GM12878 (cell line): ENCODE measurements around the gene RRAGD. TPM values are rescaled to one million over a fixed set of nuclear protein-coding genes. Genes with fewer than 3 reads are reported as not detected.

ENCODE experiments used
- ATAC-seq: fragments of 200-7000 bp; cut with Tn5 transposase; 3 replicates; pipeline ENCODE4 v1.9.1; 2020; ENCODE audit warnings: mild to moderate bottlenecking, moderate library complexity
- BruUV-seq: library from RNA; stranded (reverse); fragments of 400-500 nt; replicated peaks from 2 replicates; lab custom pipeline; 2021; lab: Mats Ljungman, UMichigan
- CTCF ChIA-PET: fragments of 300-600 bp; sonication (Branson Sonifier 250); formaldehyde crosslinking; extraction: SDS; loops from one replicate; lab custom pipeline; 2021; ENCODE audit warnings: inconsistent platforms; lab: Yijun Ruan, JAX
- POLR2A ChIA-PET: fragments of 350-600 bp; formaldehyde crosslinking; extraction: SDS; loops from one replicate; lab custom pipeline; 2021; ENCODE audit warnings: inconsistent platforms; lab: Charles Lee
- RAD21 ChIA-PET: fragments of 300-600 bp; sonication (Branson Sonifier 250); formaldehyde crosslinking; loops from one replicate; lab custom pipeline; 2023; ENCODE audit warnings: antibody characterized with exemption; ENCODE audit not compliant: unreplicated experiment; lab: Charles Lee
- SMC1A ChIA-PET: fragments of 300-600 bp; sonication (Branson Sonifier 250); formaldehyde crosslinking; loops from one replicate; lab custom pipeline; 2023; ENCODE audit not compliant: unreplicated experiment, uncharacterized antibody; lab: Charles Lee
- DNase-seq: peaks from one replicate; pipeline ENCODE4 v3.0.0-alpha.2; 2011; ENCODE audit warnings: low read depth, low spot score
- FAIRE-seq: peaks from 3 replicates; lab custom pipeline; 2011; peaks lifted over from hg19 to GRCh38; lab: Jason Lieb, UNC
- H2AFZ ChIP-seq: 2 replicates; pipeline ENCODE4 v1.6.0; 2011; ENCODE audit warnings: low read depth, low read length, control low read depth; ENCODE audit not compliant: control insufficient read depth
- H3K27ac ChIP-seq: 2 replicates; pipeline ENCODE4 v1.5.1; 2011; ENCODE audit warnings: control low read depth; ENCODE audit not compliant: control insufficient read depth, insufficient read depth
- H3K27me3 ChIP-seq, 2 experiments: replicated peaks in 1 of 2; 2 replicates each; pipeline versions ENCODE4 v1.6.0 to v1.6.1; 2011; ENCODE audit warnings: low read length in 1 of 2; ENCODE audit not compliant: control insufficient read depth in 2 of 2, insufficient read depth in 2 of 2
- H3K36me3 ChIP-seq, 2 experiments: 2 replicates each; pipeline ENCODE4 v1.5.1; 2011; ENCODE audit warnings: low read length in 1 of 2; ENCODE audit not compliant: control insufficient read depth in 2 of 2, insufficient read depth in 2 of 2
- H3K4me1 ChIP-seq: 2 replicates; pipeline ENCODE4 v1.6.1; 2011; ENCODE audit warnings: mild to moderate bottlenecking, low read length, moderate library complexity, mixed read lengths; ENCODE audit not compliant: control insufficient read depth, insufficient read depth
- H3K4me2 ChIP-seq: 2 replicates; pipeline ENCODE4 v1.6.0; 2011; ENCODE audit warnings: control low read depth; ENCODE audit not compliant: control insufficient read depth, insufficient read depth
- H3K4me3 ChIP-seq: fragments of 200-600 bp; sonication (generic); 2 replicates; pipeline ENCODE4 v1.5.1; 2016
- H3K79me2 ChIP-seq: 2 replicates; pipeline ENCODE4 v1.6.0; 2011; ENCODE audit warnings: low read length; ENCODE audit not compliant: control insufficient read depth, insufficient read depth
- H3K9ac ChIP-seq: 2 replicates; pipeline ENCODE4 v1.8.0; 2011; ENCODE audit warnings: low read length, control low read depth, mixed read lengths; ENCODE audit not compliant: control insufficient read depth, insufficient read depth
- H3K9me3 ChIP-seq: replicated peaks from 3 replicates; pipeline ENCODE4 v1.5.1; 2011; ENCODE audit warnings: mild to moderate bottlenecking, low read length; ENCODE audit not compliant: control insufficient read depth, insufficient read depth
- H4K20me1 ChIP-seq: 2 replicates; pipeline ENCODE4 v1.6.0; 2011; ENCODE audit not compliant: control insufficient read depth, insufficient read depth
- BRCA1 ChIP-seq: IDR thresholded peaks from 2 replicates; pipeline ENCODE4 v1.6.1; 2011; ENCODE audit warnings: low read depth, low read length, improper control_type of control experiment
- CBX5 ChIP-seq: sonication (generic); IDR thresholded peaks from 2 replicates; pipeline ENCODE4 v1.6.1; 2016; ENCODE audit warnings: low read depth, moderate library complexity, mild to moderate bottlenecking, inconsistent platforms
- GABPA ChIP-seq: IDR thresholded peaks from 2 replicates; pipeline ENCODE4 v1.6.1; 2014; ENCODE audit warnings: antibody characterized with exemption, low read depth, mild to moderate bottlenecking, inconsistent platforms
- IRF3 ChIP-seq: fragments of 450-650 bp; IDR thresholded peaks from 2 replicates; pipeline ENCODE4 v1.6.1; 2014; ENCODE audit warnings: mild to moderate bottlenecking
- JUNB ChIP-seq: IDR thresholded peaks from 2 replicates; pipeline ENCODE4 v1.6.1; 2016; ENCODE audit warnings: antibody characterized with exemption, mild to moderate bottlenecking
- KDM1A ChIP-seq: fragments of 200-600 bp; sonication (generic); IDR thresholded peaks from 2 replicates; pipeline ENCODE4 v1.6.1; 2016; ENCODE audit warnings: borderline replicate concordance
- MLLT1 ChIP-seq: fragments of 450-650 bp; IDR thresholded peaks from 2 replicates; pipeline ENCODE4 v1.6.1; 2016; ENCODE audit warnings: mild to moderate bottlenecking
- NKRF ChIP-seq: fragments of 450-650 bp; conservative IDR thresholded peaks from 2 replicates; pipeline ENCODE4 v1.6.1; 2017; ENCODE audit warnings: mild to moderate bottlenecking, moderate library complexity
- NR2C1 ChIP-seq: fragments of 450-650 bp; IDR thresholded peaks from 2 replicates; pipeline ENCODE4 v1.6.1; 2017; ENCODE audit warnings: antibody characterized with exemption, mild to moderate bottlenecking, moderate library complexity
- PML ChIP-seq: IDR thresholded peaks from 2 replicates; pipeline ENCODE4 v1.6.1; 2012; ENCODE audit warnings: low read length, inconsistent platforms
- POLR2AphosphoS2 ChIP-seq: IDR thresholded peaks from 2 replicates; pipeline ENCODE4 v1.6.1; 2011; ENCODE audit warnings: low read depth, mild to moderate bottlenecking, low read length, improper control_type of control experiment, moderate library complexity
- PRDM15 ChIP-seq: fragments of 450-650 bp; formaldehyde crosslinking; IDR thresholded peaks from 2 replicates; pipeline ENCODE4 v1.4.0; 2020; ENCODE audit warnings: mild to moderate bottlenecking, moderate library complexity
- RAD51 ChIP-seq: fragments of 450-650 bp; IDR thresholded peaks from 2 replicates; pipeline ENCODE4 v1.6.1; 2016; ENCODE audit warnings: moderate library complexity, mild to moderate bottlenecking, inconsistent platforms
- SMAD5 ChIP-seq: IDR thresholded peaks from 2 replicates; pipeline ENCODE4 v1.6.1; 2016; ENCODE audit warnings: antibody characterized with exemption, low read depth
- YY1 ChIP-seq: IDR thresholded peaks from 2 replicates; pipeline ENCODE4 v1.6.1; 2011; ENCODE audit warnings: low read depth, mild to moderate bottlenecking, low read length
- ZBED1 ChIP-seq: IDR thresholded peaks from 2 replicates; pipeline ENCODE4 v1.6.1; 2016; ENCODE audit warnings: borderline replicate concordance
- WGBS: methylation state at CpG from one replicate; pipeline ENCODE4 v1.1.6; 2016; ENCODE audit warnings: low lambda C conversion rate; ENCODE audit not compliant: insufficient replicate concordance, insufficient coverage; ENCODE audit errors: missing lambda C conversion rate; 5-methylcytosine and 5-hydroxymethylcytosine counted together
- in situ Hi-C: fragments of 300-500 bp; cut with MboI; formaldehyde crosslinking; loops from 9 replicates; pipeline ENCODE4 v1.14.3; 2018; ENCODE audit warnings: mixed read lengths
- intact Hi-C: fragments of 100-400 bp; cut with micrococcal nuclease; formaldehyde crosslinking; loops from one replicate; pipeline ENCODE4 v1.14.2; 2022; ENCODE audit not compliant: unreplicated experiment
- polyA plus RNA-seq, 11 experiments: library from polyadenylated mRNA; depleted of rRNA in 4 of 11; unstranded in 6 of 11; stranded (reverse) in 5 of 11; fragments of >200 nt; fragmentation: Nextera tagmentation in 4 of 11; fragmentation: Illumina TruSeq in 1 of 11; extraction: Ambion mirVana in 4 of 11; extraction: Trizol in 1 of 11; gene quantifications; 1 replicate in 1 of 11; 2 replicates in 10 of 11; pipeline versions ENCODE4 v1.2.1 to v1.2.3, GENCODE V29; 2011 to 2016; ENCODE audit warnings: inconsistent platforms in 2 of 11, missing spikeins in 2 of 11, low read depth in 1 of 11
- total RNA-seq, 4 experiments: library from RNA; depleted of rRNA in 3 of 4; stranded (reverse); fragments of >200 nt in 3 of 4; fragmentation: Illumina TruSeq in 1 of 4; extraction: Trizol in 1 of 4; gene quantifications; 2 replicates each; pipeline versions ENCODE4 v1.2.1 to v1.2.3, GENCODE V29; 2013 to 2021

Gene RRAGD
- total and polyA plus RNA-seq, 10 of the 15 experiments (the other 5 are each of a cell fraction or from before 2014, with no cell fraction given): 4.6 to 17.4 (median 8.5) TPM

- no peak for TF ChIP-seq MLLT1
- TF ChIP-seq NKRF: no peak
- TF ChIP-seq NR2C1: no peak
- TF ChIP-seq POLR2AphosphoS2: no peak
Measured at GRCh38 chr6:89402776-89403175, 9.3 kb downstream of the RRAGD start (continued).

GRCh38 chr6:89400912-89401399 lies 11.1 kb downstream of the RRAGD start:
- DNase-seq: no peak
- Histone ChIP-seq H3K9me3 (no peaks in the 10 kb centered on the region), H4K20me1 (no peaks in the 10 kb centered on the region), H3K4me1 (peaks cover 8% of the 10 kb centered on the region), H3K9ac (no peak overlapping the region), H3K79me2 (peaks cover 32% of the 10 kb centered on the region), H3K36me3 (no peaks in the 10 kb centered on the region), H3K4me3 (no peak overlapping the region), H3K27ac (no peak overlapping the region), H3K27me3 (no peaks in the 10 kb centered on the region), H3K4me2 (no peak overlapping the region), H2AFZ (no peak overlapping the region)
- ChIA-PET RAD21 (no interaction called here), POLR2A (no interaction called here), SMC1A (interaction anchor here (0.7 to 1.0 kb wide), 3 partner anchors 13 to 29 kb away, joined by 3 to 4 read pairs (median 3); no protein-coding TSS in a partner anchor), CTCF (interaction anchor here (1.2 kb wide), 1 partner anchor 29 kb away, joined by 4 read pairs; no protein-coding TSS in a partner anchor)
- in situ Hi-C loops: no loop called here
- ATAC-seq: peak; percentile 42
- no peak for FAIRE-seq
- intact Hi-C loops: no loop called here
- 70% methylated on average over 6 of the region's 6 CpGs for WGBS
- no TSS peak for BruUV-seq
- TF ChIP-seq GABPA (no peak), CBX5 (no peak), ZBED1 (no peak), IRF3 (no peak), PRDM15 (CRISPR knock-in tag) (no peak), PML (no peak), BRCA1 (no peak), JUNB (no peak), YY1 (no peak), KDM1A (no peak), SMAD5 (no peak), RAD51 (no peak)
